K562 (cell line): ENCODE data around the gene CENPP. TPM values are rescaled to one million over a fixed set of nuclear protein-coding genes. Genes with fewer than 3 reads are reported as not detected.
A peak's percentile ranks its signal among the peaks of the same experiment; 100 is the strongest.

Experiments
- ATAC-seq: fragments of 200-7000 bp; cut with Tn5 transposase; 3 replicates; pipeline ENCODE4 v1.9.1; 2020; ENCODE audit warnings: moderate library complexity
- BruUV-seq: library from RNA; stranded (reverse); fragments of 400-500 nt; replicated peaks from 2 replicates; lab custom pipeline; 2021; lab: Mats Ljungman, UMichigan
- CTCF ChIA-PET: fragments of 300-600 bp; formaldehyde crosslinking; extraction: SDS; loops from one replicate; lab custom pipeline; 2021; ENCODE audit warnings: low intra/inter-chr PET ratio; lab: Yijun Ruan, JAX
- POLR2A ChIA-PET: fragments of 300-600, 350-650 bp; sonication (Branson Sonifier 250); formaldehyde crosslinking; extraction: SDS; loops from one replicate; lab custom pipeline; 2021; ENCODE audit warnings: antibody characterized with exemption, inconsistent platforms; lab: Yijun Ruan, JAX
- DNase-seq, 4 experiments: peaks; one replicate each; pipeline versions ENCODE4 v3.0.0 to v3.0.0-alpha.2; 2011 to 2018; ENCODE audit warnings: low spot score in 3 of 4, mixed read lengths in 3 of 4; ENCODE audit errors: extremely low read depth in 1 of 4
- FAIRE-seq: peaks from 2 replicates; lab custom pipeline; 2011; peaks lifted over from hg19 to GRCh38; lab: Jason Lieb, UNC
- H2AFZ ChIP-seq: 2 replicates; pipeline ENCODE4 v1.6.0; 2011; ENCODE audit warnings: low read depth, low read length, control low read depth, inconsistent platforms
- H3K27ac ChIP-seq: fragments of 200-600 bp; 3 replicates; pipeline ENCODE4 v1.8.0; 2011; ENCODE audit warnings: low read depth, mild to moderate bottlenecking, control low read depth, inconsistent platforms, low read length, moderate library complexity, mixed read lengths; ENCODE audit errors: extremely low read depth
- H3K27me3 ChIP-seq, 2 experiments: fragments of 300-600 bp in 1 of 2; 2 replicates in 1 of 2; 3 replicates in 1 of 2; pipeline versions ENCODE4 v1.6.0 to v1.8.0; 2011; ENCODE audit warnings: inconsistent platforms in 2 of 2, low read length in 2 of 2, mild to moderate bottlenecking in 1 of 2, mixed read lengths in 1 of 2, moderate library complexity in 1 of 2; ENCODE audit not compliant: control insufficient read depth in 2 of 2, insufficient read depth in 2 of 2
- H3K36me3 ChIP-seq: fragments of 300-600 bp; 3 replicates; pipeline ENCODE4 v1.8.0; 2011; ENCODE audit warnings: mild to moderate bottlenecking, low read length, inconsistent platforms; ENCODE audit not compliant: control insufficient read depth, insufficient read depth
- H3K4me1 ChIP-seq, 2 experiments: fragments of 200-600 bp in 1 of 2; replicated peaks in 1 of 2; 2 replicates in 1 of 2; 3 replicates in 1 of 2; pipeline versions ENCODE4 v1.5.1 to v1.8.0; 2011; ENCODE audit warnings: inconsistent platforms in 2 of 2, low read length in 2 of 2, mild to moderate bottlenecking in 1 of 2, mixed read lengths in 1 of 2, moderate library complexity in 1 of 2; ENCODE audit not compliant: control insufficient read depth in 2 of 2, insufficient read depth in 2 of 2
- H3K4me2 ChIP-seq: 2 replicates; pipeline ENCODE4 v1.6.1; 2011; ENCODE audit warnings: low read length, control low read depth, inconsistent platforms, mixed read lengths; ENCODE audit not compliant: insufficient read depth
- H3K4me3 ChIP-seq: fragments of 200-600 bp; sonication (generic), shearing (Covaris generic); 2 replicates; pipeline ENCODE4 v1.5.1; 2016; ENCODE audit warnings: control low read depth, inconsistent platforms
- H3K79me2 ChIP-seq: fragments of 200-600 bp; 3 replicates; pipeline ENCODE4 v1.8.0; 2011; ENCODE audit warnings: low read length, inconsistent platforms; ENCODE audit not compliant: control insufficient read depth, insufficient read depth
- H3K9ac ChIP-seq, 2 experiments: 2 replicates each; pipeline versions ENCODE4 v1.6.0 to v1.6.1; 2011; ENCODE audit warnings: low read depth in 2 of 2, low read length in 2 of 2, control low read depth in 1 of 2, inconsistent platforms in 1 of 2, mild to moderate bottlenecking in 1 of 2, mixed read lengths in 1 of 2; ENCODE audit not compliant: insufficient read depth in 1 of 2
- H3K9me1 ChIP-seq: one replicate; pipeline ENCODE4 v1.6.0; 2011; ENCODE audit warnings: inconsistent platforms, mild to moderate bottlenecking, low read length, moderate library complexity; ENCODE audit not compliant: control insufficient read depth, insufficient read depth
- H3K9me3 ChIP-seq: replicated peaks from 2 replicates; pipeline ENCODE4 v1.5.1; 2011; ENCODE audit warnings: low read depth, low read length, inconsistent platforms; ENCODE audit not compliant: control insufficient read depth, insufficient read depth
- H4K20me1 ChIP-seq: replicated peaks from 2 replicates; pipeline ENCODE4 v1.6.1; 2011; ENCODE audit warnings: low read length, inconsistent platforms, mixed read lengths; ENCODE audit not compliant: control insufficient read depth, insufficient read depth
- ARID3A ChIP-seq: IDR thresholded peaks from 2 replicates; pipeline ENCODE4 v1.6.1; 2012; ENCODE audit warnings: low read depth, low read length, improper control_type of control experiment, borderline replicate concordance
- ESRRB ChIP-seq: fragments of 250-450 bp; sonication (Bioruptor Pico); IDR thresholded peaks from 2 replicates; pipeline ENCODE4 v1.5.0; 2020; ENCODE audit warnings: mild to moderate bottlenecking, moderate library complexity, borderline replicate concordance
- FOXJ3 ChIP-seq: sonication (generic); formaldehyde crosslinking; IDR thresholded peaks from 2 replicates; pipeline ENCODE4 v1.4.0; 2020; ENCODE audit warnings: mild to moderate bottlenecking, missing genetic modification reagents
- GATAD2A ChIP-seq: fragments of 450-650 bp; IDR thresholded peaks from 2 replicates; pipeline ENCODE4 v1.6.1; 2017
- U2AF1 ChIP-seq: fragments of 200-400 bp; formaldehyde crosslinking; optimal IDR thresholded peaks from 2 replicates; pipeline ENCODE3; 2017; ENCODE audit warnings: mild to moderate bottlenecking, low read depth, low read length, moderate library complexity
- ZNF395 ChIP-seq: fragments of 200-800 bp; sonication (Bioruptor generic); IDR thresholded peaks from 2 replicates; pipeline ENCODE4 v1.6.1; 2017; ENCODE audit warnings: missing genetic modification characterization, missing compliant biosample characterization
- WGBS: fragments of 100-300 bp; shearing (Covaris generic); methylation state at CpG from one replicate; pipeline ENCODE4 v1.1.6; 2016; ENCODE audit warnings: low coverage, mixed read lengths; ENCODE audit not compliant: insufficient coverage; ENCODE audit errors: missing lambda C conversion rate; 5-methylcytosine and 5-hydroxymethylcytosine counted together
- in situ Hi-C: fragments of 300-500 bp; cut with MboI; formaldehyde crosslinking; loops from 4 replicates; pipeline ENCODE4 v1.15.0; 2018; ENCODE audit warnings: inconsistent platforms, mixed read lengths
- intact Hi-C: fragments of 100-400 bp; cut with micrococcal nuclease; formaldehyde crosslinking; loops from 2 replicates; pipeline ENCODE4 v1.14.2; 2022
- polyA plus RNA-seq, 8 experiments: library from polyadenylated mRNA; depleted of rRNA in 4 of 8; stranded (reverse) in 5 of 8; unstranded in 3 of 8; fragments of >200 nt; fragmentation: Nextera tagmentation in 2 of 8; fragmentation: Illumina TruSeq in 1 of 8; extraction: Ambion mirVana in 2 of 8; extraction: Trizol in 1 of 8; gene quantifications; 2 replicates each; pipeline versions ENCODE4 v1.2.1 to v1.2.3, GENCODE V29; 2011 to 2014; ENCODE audit warnings: inconsistent platforms in 1 of 8, missing spikeins in 1 of 8
- total RNA-seq, 7 experiments: library from RNA; depleted of rRNA in 6 of 7; stranded (reverse); fragments of >200 nt in 6 of 7; fragmentation: Illumina TruSeq in 2 of 7; extraction: Trizol in 2 of 7; gene quantifications; 2 replicates each; pipeline versions ENCODE4 v1.2.1 to v1.2.3, GENCODE V29; 2011 to 2021; ENCODE audit warnings: low replicate concordance in 1 of 7

Gene CENPP
- total and polyA plus RNA-seq, 9 of the 15 experiments (the other 6 are each of a cell fraction or from before 2014, with no cell fraction given) = 8.0 to 28.5 (median 17.9) TPM

- TF ChIP-seq ZNF395 (CRISPR knock-in tag) = no peak
- no peak for TF ChIP-seq GATAD2A
These were observed 323.3 kb downstream of the CENPP start (continued) for GRCh38 chr9:92649007-92649406.

- in situ Hi-C loops (no loop called here), intact Hi-C loops (no loop called here)
- BruUV-seq = no TSS peak
- ChIA-PET CTCF (no interaction called here), POLR2A (interaction anchor here (0.5 kb wide), 1 partner anchor 30 kb away, joined by 3 read pairs; no protein-coding TSS in a partner anchor)
- H3K9me1 ChIP-seq = no peaks in the 10 kb centered on the region
- H3K4me2 ChIP-seq = no peak overlapping the region
- no peak for ATAC-seq
- H3K27me3 ChIP-seq = no peaks in the 10 kb centered on the region
- H3K36me3 ChIP-seq = peaks cover 77% of the 10 kb centered on the region; the same call in 2 of the 3 replicates
- peaks cover 8% of the 10 kb centered on the region; the same call in 1 of the 3 replicates for H3K79me2 ChIP-seq
- no peak overlapping the region for H3K27ac ChIP-seq
- no peak overlapping the region for H3K4me3 ChIP-seq
- no peaks in the 10 kb centered on the region for H3K9me3 ChIP-seq
- TF ChIP-seq FOXJ3 (CRISPR knock-in tag) (no peak), U2AF1 (no peak), ARID3A (no peak), ESRRB (CRISPR knock-in tag) (no peak)
- peak overlapping the region in 1 of 2 experiments; percentile 52; a peak in 1 of 4 replicates for H3K9ac ChIP-seq
- no peak overlapping the region for H2AFZ ChIP-seq
- no peaks in the 10 kb centered on the region for H4K20me1 ChIP-seq
- WGBS = 100% methylated on average over 6 of the region's 6 CpGs
- H3K4me1 ChIP-seq = peaks cover 0 to 7% of the 10 kb centered on the region in 2 experiments; a peak in 2 of 5 replicates
- DNase-seq = no peak
- no peak for FAIRE-seq
These were observed 324.5 kb downstream of the CENPP start for GRCh38 chr9:92650296-92650695.
